ENCODE results near the gene KCNQ1.

Gene KCNQ1

GRCh38 chr11:2690596-2691354 lies 246.0 kb downstream of the KCNQ1 start:
- H3K4me3 ChIP-seq (ENCODE audit: low read depth, low read length): no peak overlapping the region
- no peak for TF ChIP-seq CTCF (IDR thresholded peaks at IDR 0.05; ENCODE audit: borderline replicate concordance, insufficient read depth, low read depth, low read length)

GRCh38 chr11:2691355-2691761 lies 246.6 kb downstream of the KCNQ1 start:
- H3K4me3 ChIP-seq (ENCODE audit: low read depth, low read length): no peak overlapping the region
- no peak for TF ChIP-seq CTCF (IDR thresholded peaks at IDR 0.05; ENCODE audit: borderline replicate concordance, insufficient read depth, low read depth, low read length)

- H3K4me3 ChIP-seq (ENCODE audit: low read depth, low read length): no peak overlapping the region
Measured at GRCh38 chr11:2691991-2692875, 247.4 kb downstream of the KCNQ1 start.

DNA sequence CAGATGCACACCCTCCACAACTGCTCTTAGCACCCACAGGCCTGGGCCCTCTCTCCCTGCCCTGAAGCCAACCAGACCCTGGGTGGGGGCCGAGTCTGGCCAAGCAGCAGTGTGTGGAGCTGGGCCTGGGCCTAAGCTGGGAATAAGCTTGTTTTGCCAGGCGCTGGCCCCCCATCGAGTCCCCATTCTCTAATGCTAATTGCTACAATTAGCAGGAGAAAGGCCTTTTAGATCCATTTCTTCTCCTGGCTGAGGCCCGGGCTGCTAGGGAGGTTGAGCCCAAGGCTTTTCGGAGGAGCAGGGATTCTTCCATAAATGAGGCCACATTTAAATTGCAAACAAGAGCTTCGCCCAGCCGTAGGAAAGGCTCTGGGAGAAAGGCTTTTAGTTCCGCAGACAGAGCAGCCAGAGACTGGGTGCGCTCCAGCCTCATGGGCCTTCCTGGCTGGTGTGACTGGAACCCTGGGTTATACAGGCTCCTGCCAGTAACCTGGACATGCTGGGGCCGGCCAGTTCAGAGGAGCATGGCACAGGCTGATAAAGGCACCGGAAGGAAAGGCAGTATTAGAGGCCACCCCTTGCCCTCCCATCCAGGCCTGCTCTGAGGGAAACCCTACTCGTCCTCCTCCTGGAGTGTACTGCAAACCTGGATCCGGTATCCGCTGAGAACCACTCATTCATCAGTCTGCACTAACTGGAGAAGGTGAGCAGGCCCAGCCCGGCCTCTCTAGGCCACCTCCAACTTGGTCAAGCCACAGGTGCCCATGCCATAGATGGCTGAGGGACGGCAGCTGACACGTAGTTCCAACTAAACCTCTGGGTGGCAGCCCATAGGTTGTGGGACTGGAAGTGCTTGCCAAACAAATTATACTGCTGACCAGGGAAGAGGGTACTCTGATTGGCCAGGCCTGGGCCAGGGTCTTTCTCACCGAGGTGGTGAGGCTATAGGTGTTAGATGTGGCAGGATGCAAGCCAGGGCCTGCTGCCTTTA lies 248.8 kb downstream of the KCNQ1 start:
- TF ChIP-seq CTCF (IDR thresholded peaks at IDR 0.05; ENCODE audit: borderline replicate concordance, insufficient read depth, low read depth, low read length): no peak
- no peak overlapping the region for H3K4me3 ChIP-seq (ENCODE audit: low read depth, low read length)

More at GRCh38 chr11:2691991-2692875, 247.4 kb downstream of the KCNQ1 start:
- 0 out of 2 replicates have a peak, but pooled peaks have one; percentile 33 for TF ChIP-seq CTCF (IDR thresholded peaks at IDR 0.05; ENCODE audit: borderline replicate concordance, insufficient read depth, low read depth, low read length)

DNA sequence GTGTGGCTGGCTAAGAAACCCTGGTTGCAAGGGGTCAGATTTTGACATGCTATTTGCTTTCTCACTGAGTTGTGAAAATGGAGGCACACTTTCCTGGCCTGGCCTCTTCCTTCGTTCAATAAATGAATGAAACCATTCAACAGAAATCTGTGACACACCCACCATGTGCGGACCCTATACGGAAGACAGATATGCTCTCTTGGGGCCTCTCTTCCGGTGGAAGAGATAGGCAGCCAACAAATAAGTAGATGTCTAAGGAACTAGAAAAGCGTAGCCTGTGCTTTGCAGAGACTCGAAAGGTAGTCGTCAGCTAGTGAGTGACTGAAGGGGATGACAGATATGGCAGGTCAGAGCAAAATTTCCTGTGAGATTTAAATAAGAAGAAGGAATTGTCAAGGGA lies 249.7 kb downstream of the KCNQ1 start:
- TF ChIP-seq CTCF (IDR thresholded peaks at IDR 0.05; ENCODE audit: borderline replicate concordance, insufficient read depth, low read depth, low read length): no peak

More for the DNA sequence above, 249.7 kb downstream of the KCNQ1 start:
- H3K4me3 ChIP-seq (ENCODE audit: low read depth, low read length): no peak overlapping the region

Data from GM12875 (cell line).